ELF-1 (cell line): Measurements from ENCODE around the gene CD36.
"Not testable (repeated sequence)": the region's sequence is repeated elsewhere in the genome, so short reads cannot be mapped to it uniquely, and the experiment has no call there.

Experiments used
- DNase-seq: peaks from one replicate; pipeline ENCODE4 v3.0.0-alpha.2; 2016; ENCODE audit warnings: low read depth, low spot score

Gene CD36

DNA sequence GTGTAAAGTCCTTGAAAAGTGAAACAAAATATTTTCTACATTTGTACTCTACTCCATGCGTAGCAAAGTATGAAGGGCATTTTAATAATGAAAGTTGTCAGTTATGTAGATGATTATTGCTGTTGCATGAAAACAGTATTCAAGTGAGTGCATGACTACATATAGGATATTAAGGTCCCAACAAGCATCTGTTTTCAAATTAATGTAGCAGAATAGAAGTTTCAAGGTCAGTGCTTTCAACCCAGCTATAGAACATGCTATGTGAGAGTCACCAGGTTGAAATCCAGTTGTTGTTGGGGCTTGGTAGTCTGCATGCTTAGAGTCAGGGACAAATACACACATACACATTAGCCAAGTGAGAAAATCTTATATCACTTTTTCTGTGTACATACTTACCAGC is 14.8 kb downstream of the CD36 start:
- DNase-seq, result no peak

DNA sequence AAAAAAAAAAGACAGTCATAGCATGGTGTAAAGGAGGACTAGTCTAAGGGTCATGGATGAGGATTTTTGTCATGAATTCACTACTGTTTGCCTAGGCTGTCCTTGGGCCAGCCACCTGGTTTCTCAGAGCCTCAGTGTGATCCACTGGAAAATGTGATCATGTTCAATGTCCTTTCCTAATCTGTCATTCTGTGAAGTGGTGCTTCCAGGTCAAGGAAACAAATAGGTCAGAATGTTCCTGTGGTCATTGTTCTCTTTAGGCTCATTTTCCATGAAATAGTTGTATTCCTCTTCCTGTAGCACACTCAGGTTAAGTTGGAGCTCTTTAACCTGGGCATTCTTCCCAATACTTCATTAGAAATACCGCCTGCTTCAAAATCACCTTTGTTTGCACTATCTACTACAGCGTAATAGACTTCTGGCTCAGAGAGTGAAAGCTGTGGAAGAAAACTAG is 16.5 kb downstream of the CD36 start:
- DNase-seq, result no peak

DNA sequence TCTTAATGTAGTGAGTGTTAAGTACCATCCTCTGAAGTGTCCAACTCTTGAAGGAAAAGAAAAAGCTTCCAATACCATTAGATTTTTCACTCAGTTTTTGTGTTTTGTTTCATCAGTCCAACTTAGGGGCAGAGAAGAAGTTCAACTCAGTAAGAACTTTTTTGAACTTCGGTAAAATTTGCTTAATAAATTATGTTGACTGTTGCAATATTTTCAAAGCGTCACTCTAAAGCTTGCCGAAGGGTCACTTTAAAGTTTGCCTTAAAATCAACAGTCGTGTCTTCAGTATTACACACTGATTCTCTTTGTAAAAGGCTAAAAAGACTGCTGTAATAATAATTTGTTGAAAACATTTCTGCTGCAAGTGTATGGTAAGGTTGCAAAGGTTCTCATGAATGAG is 17.6 kb downstream of the CD36 start:
- DNase-seq, result no peak

DNA sequence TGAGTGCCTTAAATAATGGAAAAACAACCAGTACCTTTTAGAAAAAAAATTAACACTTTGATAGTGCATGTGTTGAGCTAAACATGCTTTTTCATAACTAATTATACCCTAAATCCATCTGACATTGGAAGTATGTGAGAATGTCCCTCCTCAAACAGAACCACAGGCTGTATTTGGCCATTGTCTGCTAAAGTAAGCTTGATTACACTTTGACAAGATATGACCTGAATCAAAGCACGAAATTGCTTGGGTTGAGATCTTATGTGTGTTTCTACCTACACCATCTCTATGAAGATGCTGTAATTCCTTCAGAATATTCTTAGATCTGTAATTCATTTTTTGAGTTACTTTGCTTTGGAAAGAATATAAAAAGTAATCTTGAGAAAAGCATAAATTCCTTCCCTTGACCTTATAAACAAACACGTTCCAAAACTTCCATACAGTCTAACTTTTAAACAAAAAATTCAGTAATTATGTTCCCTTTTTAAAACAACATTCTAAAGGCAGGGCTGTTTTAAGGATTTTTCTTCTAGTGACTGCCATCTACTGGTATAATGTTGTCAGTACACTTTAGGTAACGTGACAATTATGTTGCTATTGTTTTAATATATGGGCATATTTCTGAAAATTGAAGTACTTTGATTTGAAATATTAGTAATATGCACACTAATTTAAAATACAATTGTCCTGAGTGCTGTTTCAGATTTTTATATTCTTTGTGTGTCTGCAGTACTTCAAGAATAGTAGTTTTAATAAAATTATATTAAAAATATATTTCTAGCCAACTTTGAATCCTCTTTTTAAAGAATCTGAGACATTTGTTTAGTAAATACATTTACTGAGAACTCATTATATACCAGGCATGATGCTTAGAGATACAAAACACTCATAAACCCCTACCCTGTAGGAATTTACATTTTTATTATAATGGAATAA is 20.9 kb downstream of the CD36 start:
- DNase-seq, result no peak

DNA sequence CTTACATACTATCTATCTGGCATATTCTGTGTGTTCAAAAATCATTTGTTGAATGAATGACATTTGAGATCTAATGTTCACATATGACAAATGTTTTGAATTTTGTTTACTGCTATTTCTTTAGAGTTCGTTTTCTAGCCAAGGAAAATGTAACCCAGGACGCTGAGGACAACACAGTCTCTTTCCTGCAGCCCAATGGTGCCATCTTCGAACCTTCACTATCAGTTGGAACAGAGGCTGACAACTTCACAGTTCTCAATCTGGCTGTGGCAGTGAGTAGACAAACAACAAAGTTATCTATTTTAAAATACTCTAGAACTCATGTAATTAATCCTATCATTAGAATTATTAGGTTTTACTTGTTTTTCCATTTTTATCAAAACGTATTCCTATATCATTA is 22.5 kb downstream of the CD36 start:
- DNase-seq, result no peak

DNA sequence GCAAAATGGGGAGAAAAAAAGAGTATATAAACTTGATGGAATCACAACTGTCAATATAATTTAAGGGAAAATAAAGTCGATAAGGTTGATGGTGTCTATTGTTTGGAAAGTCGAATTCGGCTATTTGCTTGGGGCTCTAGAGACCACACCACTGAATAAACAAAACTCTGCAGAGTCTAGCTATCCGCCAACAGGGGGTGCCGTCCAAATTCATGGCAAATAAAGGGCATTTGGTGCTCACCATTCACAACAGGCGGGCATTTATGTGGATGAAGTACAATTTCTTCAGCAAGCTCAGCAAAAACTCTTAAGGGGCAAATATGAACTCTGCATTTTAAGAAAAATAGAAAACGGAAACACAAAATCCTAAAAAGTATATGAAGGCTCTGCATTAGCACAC is 23.3 kb downstream of the CD36 start:
- no peak for DNase-seq

DNA sequence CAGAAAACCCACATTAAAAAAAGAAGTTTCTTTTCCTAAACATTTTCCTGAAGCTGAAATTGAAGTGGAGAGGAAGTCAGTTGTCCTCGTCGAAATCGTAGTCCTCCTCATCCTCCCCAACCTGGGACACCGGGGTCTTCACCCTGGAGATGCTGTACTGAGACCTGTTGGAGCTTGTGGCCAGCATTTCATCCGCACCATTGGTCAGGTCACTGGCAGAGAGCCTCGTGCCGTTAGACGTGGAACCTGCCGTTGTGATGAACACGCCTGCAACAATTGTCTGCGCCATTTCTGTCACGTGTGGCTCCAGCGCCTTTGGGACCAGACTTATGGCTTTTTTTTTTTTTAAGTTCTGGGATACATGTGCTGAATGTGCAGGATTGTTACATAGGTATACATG is 23.8 kb downstream of the CD36 start:
- no peak for DNase-seq

DNA sequence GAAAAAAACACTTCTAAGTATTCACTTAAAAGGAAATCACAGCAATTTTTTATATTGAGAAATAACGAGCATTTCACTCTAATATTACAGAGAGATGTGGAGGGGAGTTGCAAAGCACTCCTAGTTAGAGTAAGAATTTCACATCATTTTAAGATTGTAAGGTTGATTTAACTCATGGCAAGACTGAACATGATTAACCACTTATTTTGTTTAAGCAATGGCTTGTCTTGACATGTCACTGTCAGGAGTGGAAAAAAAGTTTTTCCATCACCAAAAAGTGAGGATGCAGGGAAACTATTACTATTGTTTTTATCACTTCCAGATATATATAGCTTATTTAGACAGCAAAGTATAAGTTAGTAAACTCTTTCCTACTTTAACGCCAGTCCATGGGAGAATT is 27.1 kb downstream of the CD36 start:
- no peak for DNase-seq

DNA sequence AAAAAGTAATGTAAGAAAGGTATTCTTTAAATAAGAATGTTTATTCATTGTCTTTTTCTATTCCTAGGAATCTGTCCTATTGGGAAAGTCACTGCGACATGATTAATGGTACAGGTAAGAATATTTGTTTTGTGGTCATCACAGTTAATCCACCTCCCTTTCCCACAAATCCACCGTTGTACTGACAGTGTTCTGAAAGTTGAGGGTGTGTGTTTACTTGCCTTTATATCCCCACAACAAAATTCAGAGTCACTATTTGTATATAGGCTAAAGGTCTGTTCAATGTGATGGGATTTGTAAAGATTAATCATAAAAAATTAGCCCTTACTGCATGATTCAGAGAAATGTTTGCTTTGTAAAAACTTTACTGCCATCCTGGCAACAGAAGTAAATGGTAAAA is 27.9 kb downstream of the CD36 start:
- no peak for DNase-seq

DNA sequence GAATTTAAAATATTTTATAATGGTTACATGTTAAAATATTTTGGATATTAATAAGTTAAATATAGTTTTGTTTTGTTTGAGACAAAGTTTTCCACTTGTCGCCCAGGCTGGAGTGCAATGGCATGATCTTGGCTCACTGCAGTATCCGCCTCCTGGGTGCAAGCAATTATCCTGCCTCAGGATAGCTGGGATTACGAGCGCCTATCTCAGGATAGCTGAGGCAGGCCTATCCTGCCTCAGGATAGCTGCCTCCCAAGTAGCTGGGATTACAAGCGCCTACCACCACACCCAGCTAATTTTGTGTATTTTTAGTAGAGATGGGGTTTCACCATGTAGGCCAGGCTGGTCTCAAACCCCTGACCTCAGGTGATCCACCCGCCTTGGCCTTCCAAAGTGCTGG is 30.9 kb downstream of the CD36 start:
- not testable (repeated sequence) for DNase-seq

DNA sequence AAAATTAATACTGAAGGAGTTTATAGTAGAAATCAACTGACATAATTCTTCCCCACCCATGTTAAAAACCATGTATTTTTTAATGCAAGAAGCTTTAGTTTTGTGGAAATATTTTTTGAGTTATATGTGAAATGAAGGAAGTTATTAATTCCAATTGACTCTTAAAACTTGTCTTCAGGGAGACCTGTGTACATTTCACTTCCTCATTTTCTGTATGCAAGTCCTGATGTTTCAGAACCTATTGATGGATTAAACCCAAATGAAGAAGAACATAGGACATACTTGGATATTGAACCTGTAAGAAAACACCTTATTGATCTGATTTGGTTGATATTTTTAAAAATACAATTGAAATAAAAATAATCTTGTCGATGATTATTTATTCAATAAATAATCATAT is 33.3 kb downstream of the CD36 start:
- no peak for DNase-seq

DNA sequence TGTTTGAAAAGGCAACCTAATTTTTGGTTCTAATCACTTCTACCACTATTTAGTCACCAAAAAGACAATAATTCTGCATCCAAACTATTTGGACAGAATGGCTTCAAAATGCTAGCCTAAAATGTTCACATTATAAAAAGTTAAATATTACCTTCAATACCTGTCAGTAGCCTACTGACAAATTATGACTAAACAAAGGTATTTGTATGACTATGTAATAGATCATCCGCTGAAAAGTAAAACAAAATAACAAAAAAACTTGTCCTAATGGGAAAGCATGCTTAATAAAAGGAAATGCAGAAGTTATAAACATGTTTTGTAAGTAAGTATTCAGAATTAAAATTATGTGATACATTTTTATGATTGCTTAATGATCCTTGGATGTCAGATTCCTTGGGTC is 36.6 kb downstream of the CD36 start:
- DNase-seq, result no peak

DNA sequence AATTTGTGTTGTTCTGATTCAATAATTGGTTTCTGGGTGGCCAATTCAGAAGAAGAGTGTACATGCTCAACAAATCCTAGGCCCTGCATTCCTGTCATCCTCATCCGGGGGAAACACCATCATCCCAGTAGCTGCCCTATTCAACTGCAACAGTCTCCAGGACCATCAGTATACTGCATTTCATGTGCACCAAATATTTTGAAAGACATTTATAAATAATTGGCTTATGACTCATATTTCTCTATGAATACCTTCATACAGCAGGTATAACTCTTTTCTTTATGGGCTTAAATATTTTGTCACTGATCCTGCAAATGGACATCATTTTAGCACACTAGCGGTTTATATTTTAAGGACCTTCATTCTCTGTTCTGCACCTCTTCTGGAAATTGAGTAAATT is 38.0 kb downstream of the CD36 start:
- DNase-seq, result no peak

DNA sequence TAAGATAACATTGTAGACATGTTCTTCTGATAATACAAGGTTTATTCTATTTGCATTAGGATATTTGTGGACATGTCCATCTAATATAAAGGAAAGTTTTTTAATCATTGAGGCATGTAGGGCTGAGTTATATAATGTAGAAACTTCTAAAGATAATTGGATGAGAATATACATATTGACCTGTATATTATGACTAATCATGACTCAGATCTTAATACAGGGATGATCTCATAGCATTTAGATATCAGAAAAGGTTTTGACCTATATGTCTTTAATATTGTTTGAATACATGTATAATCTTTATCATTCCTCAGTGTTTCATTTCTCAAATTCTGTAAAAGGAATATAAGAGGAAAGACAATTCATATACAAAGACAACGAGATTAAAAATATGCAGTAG is 39.2 kb downstream of the CD36 start:
- no peak for DNase-seq

DNA sequence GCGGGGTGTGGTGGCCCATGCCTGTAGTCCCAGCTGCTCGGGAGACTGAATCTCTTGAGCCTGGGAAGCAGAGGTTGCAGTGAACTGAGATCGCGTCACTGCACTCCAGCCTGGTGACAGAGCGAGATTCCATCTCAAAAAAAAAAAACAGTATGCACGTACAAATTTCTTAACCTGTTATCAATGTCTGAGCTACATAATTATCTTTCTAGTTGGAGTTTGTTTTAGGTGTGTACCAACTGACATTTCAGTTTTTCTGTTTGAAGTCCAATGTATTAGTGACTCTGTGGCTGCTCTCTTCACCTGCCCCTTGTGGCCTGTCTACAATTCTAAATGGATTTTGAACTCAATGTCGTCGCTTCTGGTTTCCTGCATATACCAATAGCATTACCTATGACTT is 40.3 kb downstream of the CD36 start:
- no peak for DNase-seq

DNA sequence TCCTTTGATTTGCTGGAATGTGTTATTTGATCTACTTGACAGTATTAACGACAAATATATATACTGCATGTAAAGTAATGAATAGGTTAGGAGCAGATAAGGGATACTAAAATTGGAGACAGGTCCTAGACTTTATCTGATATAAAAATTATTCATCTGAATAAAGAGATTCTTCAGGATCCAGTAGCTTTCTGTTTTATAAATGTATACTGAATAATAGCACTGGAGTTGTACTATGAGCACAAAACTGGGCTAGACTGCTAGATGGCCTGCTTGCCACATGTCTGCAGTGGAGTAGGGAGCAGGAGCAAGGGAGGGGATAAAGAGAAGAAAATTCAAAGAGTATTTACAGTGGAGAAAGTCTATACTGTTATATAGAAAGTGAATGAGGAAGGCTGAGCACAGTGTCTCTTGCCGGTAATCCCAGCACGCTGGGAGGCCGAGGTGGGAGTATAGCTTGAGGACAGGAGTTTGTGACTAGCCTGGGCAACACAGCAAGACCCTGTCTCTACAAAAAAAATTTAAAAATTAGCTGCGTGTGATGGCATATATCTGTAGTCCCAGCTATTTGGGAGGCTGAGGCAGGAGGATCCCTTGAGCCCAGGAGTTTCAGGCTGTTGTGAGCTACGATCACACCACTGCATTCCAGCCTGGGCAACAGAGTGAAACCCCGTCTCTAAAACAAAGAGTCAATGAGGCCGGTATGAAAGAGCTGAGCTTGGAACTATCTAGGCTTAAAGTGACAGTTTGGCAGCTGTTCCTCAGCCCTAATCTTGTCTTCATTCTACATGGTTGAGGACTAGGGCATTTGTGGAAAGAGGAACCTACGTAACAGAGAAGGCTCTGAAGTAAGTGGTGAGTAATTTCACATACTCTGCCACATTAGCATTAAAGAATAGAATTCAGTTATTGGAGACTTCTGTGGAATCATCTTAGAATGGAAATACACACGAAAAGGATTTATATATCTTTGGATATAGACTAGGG is 41.8 kb downstream of the CD36 start:
- DNase-seq, result no peak

DNA sequence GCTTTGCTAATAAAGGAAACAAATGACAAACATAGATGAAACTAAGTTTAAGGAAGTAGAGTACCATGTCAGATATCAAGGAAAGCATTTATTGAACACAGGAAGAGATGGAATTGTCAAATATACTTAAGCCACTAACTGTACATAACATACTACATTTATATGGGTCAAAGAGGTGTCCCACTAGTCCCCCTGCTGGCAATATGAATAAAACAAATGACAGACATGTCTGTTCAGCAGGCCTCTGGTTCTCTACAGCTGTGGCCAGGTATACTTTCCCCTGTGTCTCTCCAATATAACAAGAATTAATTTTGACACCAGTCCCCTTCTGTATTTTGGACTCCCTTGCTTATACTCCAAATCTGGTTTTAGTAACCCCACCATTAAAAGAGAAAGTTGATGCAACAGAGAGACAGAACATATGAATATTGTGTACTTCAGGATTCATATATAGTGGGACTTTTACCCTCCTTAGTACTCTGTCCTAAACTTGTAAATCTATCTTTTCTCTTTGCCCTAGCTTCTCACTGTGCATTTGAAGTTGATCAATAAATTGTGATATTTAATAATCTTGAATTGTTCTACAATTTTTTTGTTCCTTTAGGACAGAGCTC is 42.9 kb downstream of the CD36 start:
- no peak for DNase-seq

DNA sequence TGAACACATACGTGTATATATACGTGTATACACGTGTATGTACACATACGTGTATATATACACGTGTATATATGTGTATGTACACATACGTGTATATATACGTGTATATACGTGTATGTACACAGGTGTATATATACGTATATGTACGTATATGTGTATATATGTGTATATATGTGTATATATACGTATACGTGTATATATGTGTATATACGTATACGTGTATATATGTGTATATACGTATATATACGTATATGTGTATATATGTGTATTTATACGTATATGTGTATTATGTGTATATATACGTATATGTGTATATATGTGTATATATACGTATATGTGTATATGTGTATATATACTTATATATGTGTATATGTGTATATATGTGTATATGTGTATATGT is 44.3 kb downstream of the CD36 start:
- DNase-seq, result no peak

DNA sequence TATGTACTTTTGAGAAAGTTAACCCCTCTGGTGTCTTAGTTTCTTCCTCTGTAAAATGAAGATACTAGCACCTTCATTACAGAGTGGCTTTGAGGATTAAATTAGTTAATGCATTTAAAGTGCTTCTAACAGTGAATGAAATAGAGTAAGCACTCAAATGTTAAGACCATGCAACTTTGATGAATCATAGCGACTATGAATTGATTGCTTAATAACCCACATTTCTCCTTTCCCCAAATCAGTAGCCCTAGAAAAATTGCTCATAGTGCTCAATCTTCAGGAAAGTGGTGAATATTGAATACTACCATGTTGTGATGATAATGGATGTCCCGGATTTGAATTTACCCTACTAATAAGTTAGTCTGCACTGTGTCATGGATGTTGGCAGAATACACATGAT is 48.1 kb downstream of the CD36 start:
- no peak for DNase-seq

DNA sequence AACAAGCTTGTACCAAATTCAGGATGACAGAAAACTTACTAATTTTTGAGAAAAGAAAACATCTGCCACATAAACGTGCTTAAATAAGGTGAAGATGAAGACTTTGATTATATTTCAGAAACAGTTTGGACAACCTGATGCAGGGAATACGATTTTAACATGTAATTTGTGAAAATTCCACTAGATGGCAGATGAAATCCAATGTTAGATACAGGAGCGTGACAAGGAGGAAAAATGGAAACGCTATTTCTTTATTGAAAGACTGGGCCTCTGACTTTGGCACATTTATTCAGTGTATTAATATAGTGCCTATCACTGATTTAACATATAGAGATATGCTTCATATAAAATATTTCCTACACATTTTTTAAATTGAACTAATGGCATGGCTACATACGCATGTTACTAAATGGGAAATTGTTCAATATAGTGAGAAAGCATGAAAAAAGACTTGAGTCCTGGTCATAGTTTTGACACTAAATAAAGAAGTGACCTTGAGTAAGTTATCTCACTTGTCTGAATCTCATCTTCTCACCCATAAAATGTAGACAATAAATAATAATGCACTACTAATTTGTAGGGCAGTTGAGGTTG is 60.7 kb downstream of the CD36 start:
- no peak for DNase-seq

DNA sequence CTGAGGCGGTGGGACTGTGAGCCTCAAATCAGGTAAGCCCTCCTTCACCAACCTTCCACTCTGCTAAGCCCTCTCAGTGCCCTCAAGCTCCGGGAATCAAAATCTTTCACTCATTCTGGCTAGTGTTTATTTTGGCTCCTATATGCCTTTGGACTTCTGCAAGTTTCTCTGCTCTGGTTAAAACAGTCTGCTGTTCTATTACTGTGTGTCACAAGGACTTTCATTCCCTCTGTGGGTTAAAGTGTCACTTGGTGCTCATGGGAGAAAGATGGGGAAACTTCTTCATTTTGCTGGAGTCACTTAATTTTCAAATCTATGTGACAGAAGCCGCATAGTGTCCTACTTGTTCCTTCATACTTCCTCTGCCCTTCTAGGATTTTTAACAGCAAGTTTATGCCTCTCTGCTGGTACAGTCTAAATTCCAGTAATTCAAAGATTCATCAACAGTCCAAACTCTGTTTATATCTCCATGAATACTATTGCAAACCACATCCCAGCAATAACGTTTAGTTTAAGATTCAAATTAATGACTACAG is 61.3 kb downstream of the CD36 start:
- no peak for DNase-seq
